Stimulated activated CD4-positive, alpha-beta T cell treated with anti-CD3 and anti-CD28 coated beads, Interleukin-4, amount 100 ng/mL, for 1 hour (primary cell): ENCODE measurements around the gene THEMIS2.
"Not testable (repeated sequence)": the region's sequence is repeated elsewhere in the genome, so short reads cannot be mapped to it uniquely, and the experiment has no call there.

Experiments
- DNase-seq: peaks from one replicate; pipeline ENCODE4 v3.0.0-alpha.2; 2020

The THEMIS2 gene

GRCh38 chr1:27863538-27863915, 8.8 kb upstream of the THEMIS2 start:
- DNase-seq = no peak

DNA sequence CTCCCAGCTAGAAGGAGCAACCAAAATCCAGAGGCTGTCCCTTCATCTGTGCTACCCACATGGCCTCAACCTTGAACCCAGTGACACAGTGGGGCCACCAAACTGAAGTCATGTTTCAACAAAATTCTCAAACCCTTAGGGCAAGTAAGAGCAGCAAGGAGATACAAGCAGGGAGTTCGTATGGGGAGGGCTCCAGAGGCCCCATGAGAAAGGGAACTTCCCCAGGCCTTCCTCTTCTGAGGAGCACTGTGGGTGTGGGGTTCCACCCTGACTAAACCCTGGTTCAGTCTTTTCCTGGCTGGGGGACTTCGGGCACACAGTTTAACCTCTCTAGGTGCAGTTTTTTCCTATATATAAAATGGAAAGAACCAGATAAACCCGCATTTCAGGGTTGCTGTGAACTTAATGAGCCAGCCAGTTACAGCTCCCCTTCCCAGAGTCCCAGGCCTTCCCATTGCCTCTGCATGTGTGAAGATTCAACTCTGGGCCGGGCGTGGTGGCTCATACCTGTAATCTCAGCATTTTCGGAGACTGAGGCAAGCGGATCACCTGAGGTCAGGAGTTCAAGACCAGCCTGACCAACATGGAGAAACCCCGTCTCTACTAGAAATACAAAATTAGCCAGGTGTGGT, 8.0 kb upstream of the THEMIS2 start:
- DNase-seq = peak; percentile 50

DNA sequence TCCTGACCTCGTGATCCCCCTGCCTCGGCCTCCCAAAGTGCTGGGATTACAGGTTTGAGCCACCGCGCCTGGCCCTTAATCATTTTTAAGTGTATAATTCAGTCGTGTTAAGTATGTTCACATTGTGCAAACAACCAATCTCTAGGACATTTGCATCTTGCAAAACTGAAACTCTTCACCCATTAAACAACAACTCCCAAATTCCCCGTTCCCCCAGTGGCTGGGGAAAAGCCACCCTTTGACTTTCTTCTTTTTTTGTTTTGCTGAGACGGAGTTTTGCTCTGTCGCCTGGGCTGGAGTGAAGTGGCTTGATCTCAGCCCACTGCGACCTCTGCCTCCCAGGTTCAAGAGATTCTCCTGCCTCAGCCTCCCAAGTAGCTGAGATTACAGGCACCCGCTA, 6.5 kb upstream of the THEMIS2 start:
- no peak for DNase-seq

- DNase-seq = no peak
Observed at GRCh38 chr1:27868556-27868931, 3.8 kb upstream of the THEMIS2 start.

- DNase-seq = peak; percentile 42
Observed at GRCh38 chr1:27868932-27869718, 3.2 kb upstream of the THEMIS2 start.

- no peak for DNase-seq
Observed at GRCh38 chr1:27869719-27870085, 2.6 kb upstream of the THEMIS2 start.

GRCh38 chr1:27871076-27871475, 1.3 kb upstream of the THEMIS2 start:
- DNase-seq = not testable (repeated sequence)

- DNase-seq = peak; percentile 33
Observed at GRCh38 chr1:27872802-27873551, 633 bp downstream of the THEMIS2 start.

- no peak for DNase-seq
Observed at GRCh38 chr1:27873671-27874384, 1.5 kb downstream of the THEMIS2 start.

DNA sequence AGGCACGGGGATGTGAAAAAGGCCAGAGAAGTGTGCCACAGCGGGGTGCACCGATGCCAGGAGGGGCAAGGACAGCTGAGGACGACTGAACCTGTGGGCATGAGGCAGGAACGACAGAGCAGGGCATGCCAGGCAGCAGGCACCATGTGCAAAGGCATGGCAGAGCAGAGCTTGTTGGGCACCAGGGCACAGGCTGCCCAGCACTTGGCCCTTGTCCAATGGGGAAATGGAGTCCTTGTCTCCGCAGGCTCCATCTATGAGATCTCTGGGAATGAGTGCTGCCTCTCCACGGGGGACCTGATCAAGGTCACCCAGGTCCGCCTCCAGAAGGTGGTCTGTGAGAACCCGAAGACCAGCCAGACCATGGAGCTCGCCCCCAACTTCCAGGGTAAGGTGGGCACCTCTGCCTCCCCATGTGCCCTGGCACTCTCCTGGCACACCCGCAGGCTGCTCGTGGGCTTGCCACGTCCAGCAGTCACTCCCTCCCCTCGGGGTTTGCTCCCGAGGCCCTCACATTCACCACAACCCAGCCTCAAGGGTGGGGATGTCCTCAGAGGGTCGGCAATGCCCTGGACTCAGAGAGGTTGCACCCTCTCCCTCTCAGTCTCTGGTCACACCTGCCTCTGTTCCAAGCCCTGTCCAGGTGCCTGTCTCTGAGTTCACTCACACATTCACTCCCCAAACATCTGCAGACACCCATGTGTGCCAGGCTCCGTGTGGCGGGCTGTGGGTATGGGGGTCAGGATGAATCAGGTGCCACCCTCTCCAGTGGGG, 4.2 kb downstream of the THEMIS2 start:
- no peak for DNase-seq

- DNase-seq = no peak
Observed at GRCh38 chr1:27877115-27877416, 4.7 kb downstream of the THEMIS2 start.

DNA sequence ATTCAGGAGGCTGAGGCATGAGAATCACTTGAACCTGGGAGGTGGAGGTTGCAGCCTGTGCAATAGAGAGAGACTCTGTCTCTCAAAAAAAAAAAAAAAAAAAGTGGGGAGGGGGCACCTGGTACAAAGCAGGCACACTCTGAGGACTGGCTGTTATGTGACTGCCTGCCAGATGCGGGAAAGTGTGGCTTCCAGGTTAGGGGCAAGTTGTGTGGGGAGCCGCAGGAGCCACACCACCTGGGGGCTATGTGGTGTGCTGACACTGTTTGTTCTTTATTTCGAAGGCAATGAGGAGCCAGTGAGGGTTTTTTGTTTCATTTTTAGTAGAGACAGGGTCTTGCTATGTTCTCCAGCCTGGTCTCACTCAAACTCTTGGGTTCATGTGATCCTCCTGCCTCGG, 5.7 kb downstream of the THEMIS2 start:
- DNase-seq = no peak

DNA sequence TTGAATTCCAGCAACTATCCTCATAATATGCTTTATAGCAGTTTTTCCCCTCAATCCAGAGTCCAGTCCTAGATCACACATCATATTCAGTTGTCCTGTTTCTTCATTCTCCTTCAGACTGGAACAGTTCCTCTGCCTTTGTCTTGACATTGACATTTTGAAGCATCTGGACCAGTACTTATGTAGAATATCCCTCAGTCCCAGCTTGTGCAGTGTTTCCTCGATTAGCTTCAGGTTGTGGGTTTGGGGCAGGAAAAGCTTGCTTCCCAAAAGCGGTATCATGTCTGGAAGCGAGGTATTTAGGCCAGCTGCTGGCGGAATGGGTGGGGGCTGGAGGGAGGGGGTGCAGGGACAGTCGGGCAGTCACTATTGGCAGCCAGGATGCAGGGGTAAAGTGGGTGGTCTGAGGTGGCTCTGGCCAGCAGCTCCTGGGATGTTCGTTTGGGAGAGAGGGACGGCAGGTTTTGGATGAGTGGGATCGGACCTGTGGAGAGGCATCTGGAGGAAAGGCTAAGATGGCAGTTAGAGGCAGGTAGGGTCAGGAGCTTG, 6.5 kb downstream of the THEMIS2 start:
- no peak for DNase-seq

GRCh38 chr1:27879374-27880082, 7.2 kb downstream of the THEMIS2 start:
- no peak for DNase-seq

DNA sequence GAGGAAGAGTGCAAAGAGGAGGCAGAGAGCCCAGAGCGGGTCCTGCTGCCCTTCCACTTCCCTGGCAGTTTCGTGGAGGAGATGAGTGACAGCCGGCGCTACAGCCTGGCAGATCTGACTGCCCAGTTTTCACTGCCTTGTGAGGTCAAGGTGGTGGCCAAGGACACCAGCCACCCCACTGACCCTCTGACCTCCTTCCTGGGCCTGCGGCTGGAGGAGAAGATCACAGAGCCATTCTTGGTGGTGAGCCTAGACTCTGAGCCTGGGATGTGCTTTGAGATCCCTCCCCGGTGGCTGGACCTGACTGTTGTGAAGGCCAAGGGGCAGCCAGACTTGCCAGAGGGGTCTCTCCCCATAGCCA, 10.2 kb downstream of the THEMIS2 start:
- no peak for DNase-seq

- DNase-seq = no peak
Observed at GRCh38 chr1:27883536-27883935, 11.2 kb downstream of the THEMIS2 start.

- no peak for DNase-seq
Observed at GRCh38 chr1:27884006-27884954, 11.9 kb downstream of the THEMIS2 start.

DNA sequence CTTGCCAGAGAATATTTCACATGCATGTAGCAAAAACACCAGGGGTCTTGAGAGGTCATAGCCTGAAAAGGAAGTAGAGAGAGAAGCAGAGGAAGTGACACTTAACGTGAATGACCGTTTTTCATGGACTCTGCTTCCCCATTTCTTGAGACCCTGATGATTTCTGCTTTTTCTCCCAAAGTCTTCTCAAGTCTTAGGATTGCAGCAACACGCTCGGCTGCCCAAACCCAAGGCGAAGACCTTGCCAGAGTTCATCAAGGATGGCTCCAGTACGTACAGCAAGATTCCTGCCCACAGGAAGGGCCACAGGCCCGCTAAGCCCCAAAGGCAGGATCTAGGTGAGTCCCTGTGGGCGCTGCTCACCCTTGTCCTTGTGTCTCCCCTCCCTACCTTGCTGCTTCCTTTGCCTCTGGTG, 12.8 kb downstream of the THEMIS2 start:
- no peak for DNase-seq

DNA sequence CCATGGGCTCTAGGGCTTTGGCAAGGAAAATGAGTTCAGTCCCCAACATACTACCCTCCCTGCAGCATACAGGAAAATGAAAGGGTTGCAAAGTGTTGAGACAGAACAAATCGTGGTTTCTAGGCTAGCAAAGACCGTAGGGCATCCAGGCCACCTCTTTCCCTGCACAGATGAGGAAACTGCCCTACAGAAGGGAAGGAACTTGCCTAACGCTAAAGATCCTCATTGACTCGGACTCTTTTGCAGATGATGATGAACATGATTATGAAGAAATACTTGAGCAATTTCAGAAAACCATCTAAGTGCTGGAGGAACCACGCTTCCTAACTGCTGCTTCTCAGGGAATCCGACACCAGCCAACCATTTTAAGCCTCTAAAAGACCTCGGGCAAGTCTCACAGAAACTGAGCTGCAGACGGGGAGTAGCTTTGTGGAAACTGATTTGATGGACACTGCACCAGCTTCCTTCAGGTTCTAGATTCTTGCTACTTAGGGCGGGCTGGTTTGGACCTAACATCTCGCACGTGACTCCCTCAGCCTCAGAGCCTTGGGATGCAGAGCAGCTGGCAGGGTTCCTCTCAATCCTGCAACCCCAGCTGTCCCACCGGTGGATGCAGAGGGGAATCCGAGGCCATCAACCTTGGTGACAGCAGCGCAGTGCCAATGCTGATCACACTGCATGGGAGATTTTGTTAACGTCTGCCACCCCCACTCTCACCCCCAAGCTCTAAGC, 13.4 kb downstream of the THEMIS2 start:
- DNase-seq = no peak

GRCh38 chr1:27886353-27886679, 14.0 kb downstream of the THEMIS2 start:
- DNase-seq = no peak
